ENCODE results near the gene MAD1L1. TPM values are rescaled to one million over a fixed set of nuclear protein-coding genes. Genes with fewer than 3 reads are reported as not detected.

Gene MAD1L1
- total and polyA plus RNA-seq, 2 of the 8 experiments (the other 6 are each of a cell fraction or from before 2014, with no cell fraction given) = 40.4 to 44.6 TPM

DNA sequence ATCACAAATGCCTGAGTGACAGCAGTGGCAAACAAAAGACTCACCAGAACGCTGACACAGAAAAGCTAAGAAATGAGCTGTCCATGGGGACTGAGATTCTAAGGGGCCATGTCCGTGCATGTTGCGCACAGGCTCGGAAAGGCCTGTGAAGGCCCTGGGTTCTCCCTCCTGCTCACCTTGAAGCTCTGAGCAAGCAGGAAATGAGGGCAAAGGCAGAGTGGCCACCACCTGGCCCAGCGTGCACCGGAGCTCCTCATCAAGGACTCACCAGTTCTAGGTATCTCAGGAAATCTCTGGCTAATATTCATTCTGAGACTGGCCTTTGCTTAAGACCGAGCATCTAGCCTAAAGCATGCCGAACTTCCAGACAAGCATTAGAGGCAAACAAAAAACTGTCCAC lies 52.7 kb downstream of the MAD1L1 start (continued):
- TF ChIP-seq, protein P1, sequence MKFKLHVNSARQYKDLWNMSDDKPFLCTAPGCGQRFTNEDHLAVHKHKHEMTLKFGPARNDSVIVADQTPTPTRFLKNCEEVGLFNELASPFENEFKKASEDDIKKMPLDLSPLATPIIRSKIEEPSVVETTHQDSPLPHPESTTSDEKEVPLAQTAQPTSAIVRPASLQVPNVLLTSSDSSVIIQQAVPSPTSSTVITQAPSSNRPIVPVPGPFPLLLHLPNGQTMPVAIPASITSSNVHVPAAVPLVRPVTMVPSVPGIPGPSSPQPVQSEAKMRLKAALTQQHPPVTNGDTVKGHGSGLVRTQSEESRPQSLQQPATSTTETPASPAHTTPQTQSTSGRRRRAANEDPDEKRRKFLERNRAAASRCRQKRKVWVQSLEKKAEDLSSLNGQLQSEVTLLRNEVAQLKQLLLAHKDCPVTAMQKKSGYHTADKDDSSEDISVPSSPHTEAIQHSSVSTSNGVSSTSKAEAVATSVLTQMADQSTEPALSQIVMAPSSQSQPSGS (IDR thresholded peaks at IDR 0.05; ENCODE audit: low read length) = no peak
- no peak for TF ChIP-seq RAD21 (IDR thresholded peaks at IDR 0.05 in 1 of 2, conservative IDR thresholded peaks at IDR 0.05 in 1 of 2; ENCODE audit: low read depth in 2 of 2, low read length in 2 of 2)
- no peak for TF ChIP-seq RNF2 (IDR thresholded peaks at IDR 0.05; ENCODE audit: borderline replicate concordance, low read depth, low read length, missing control alignments, poor library complexity, severe bottlenecking)
- no peak for TF ChIP-seq SP2 (IDR thresholded peaks at IDR 0.05; ENCODE audit: low read length)
- TF ChIP-seq GTF2F1 (IDR thresholded peaks at IDR 0.05; ENCODE audit: borderline replicate concordance, low read depth, low read length) = no peak
